OCI-LY1 (cell line): ENCODE results near the gene INPP5A.
"Not testable (repeated sequence)": the region's sequence is repeated elsewhere in the genome, so short reads cannot be mapped to it uniquely, and the experiment has no call there.

Source experiments
- H2AFZ ChIP-seq: fragments of 200-600 bp; sonication (generic), shearing (Covaris generic); 2 replicates; pipeline ENCODE4 v1.6.0; 2014; ENCODE audit warnings: antibody characterized with exemption, mild to moderate bottlenecking, low read length
- H3F3A ChIP-seq: fragments of 200-600 bp; sonication (generic), shearing (Covaris generic); 2 replicates; pipeline ENCODE4 v1.6.0; 2014; ENCODE audit warnings: mild to moderate bottlenecking, antibody characterized with exemption, low read length, moderate library complexity; ENCODE audit not compliant: insufficient read depth
- H3K27ac ChIP-seq: fragments of 200-600 bp; sonication (generic); 2 replicates; pipeline ENCODE4 v1.5.1; 2014; ENCODE audit warnings: low read length, mixed run types, mild to moderate bottlenecking, low read depth; ENCODE audit not compliant: poor library complexity, severe bottlenecking
- H3K27me3 ChIP-seq: fragments of 200-600 bp; sonication (generic); 2 replicates; pipeline ENCODE4 v1.6.0; 2014; ENCODE audit warnings: antibody characterized with exemption, mild to moderate bottlenecking, low read length, moderate library complexity; ENCODE audit not compliant: insufficient read depth
- H3K36me3 ChIP-seq: fragments of 200-600 bp; sonication (generic); 2 replicates; pipeline ENCODE4 v1.6.1; 2014; ENCODE audit warnings: mild to moderate bottlenecking, antibody characterized with exemption, low read length, moderate library complexity, mixed read lengths; ENCODE audit not compliant: insufficient read depth
- H3K4me1 ChIP-seq: fragments of 200-600 bp; sonication (generic); 2 replicates; pipeline ENCODE4 v1.5.1; 2014; ENCODE audit warnings: mild to moderate bottlenecking, low read length, moderate library complexity; ENCODE audit not compliant: insufficient read depth, severe bottlenecking
- H3K4me2 ChIP-seq: fragments of 200-600 bp; sonication (generic), shearing (Covaris generic); 2 replicates; pipeline ENCODE4 v1.6.1; 2014; ENCODE audit warnings: low read length
- H3K4me3 ChIP-seq: fragments of 200-600 bp; sonication (generic); 2 replicates; pipeline ENCODE4 v1.5.1; 2014; ENCODE audit warnings: low read length, low read depth, mild to moderate bottlenecking, mixed read lengths; ENCODE audit not compliant: poor library complexity, severe bottlenecking
- H3K79me2 ChIP-seq: fragments of 200-600 bp; shearing (Covaris generic); 2 replicates; pipeline ENCODE4 v1.6.1; 2016; ENCODE audit warnings: mixed run types, low read length, mixed read lengths; ENCODE audit not compliant: insufficient read depth
- H3K9ac ChIP-seq: fragments of 200-600 bp; sonication (generic), shearing (Covaris generic); 2 replicates; pipeline ENCODE4 v1.6.1; 2014; ENCODE audit warnings: mild to moderate bottlenecking, low read length, mixed read lengths
- H3K9me2 ChIP-seq: fragments of 200-600 bp; sonication (generic), shearing (Covaris generic); 2 replicates; pipeline ENCODE4 v1.6.1; 2014; ENCODE audit warnings: low read depth, mild to moderate bottlenecking, low read length, mixed read lengths
- H3K9me3 ChIP-seq: fragments of 200-600 bp; shearing (Covaris generic); 2 replicates; pipeline ENCODE4 v1.6.1; 2014; ENCODE audit warnings: low read length, mixed read lengths
- H4K20me1 ChIP-seq: fragments of 200-600 bp; sonication (generic), shearing (Covaris generic); 2 replicates; pipeline ENCODE4 v1.6.0; 2016; ENCODE audit warnings: mild to moderate bottlenecking, low read length; ENCODE audit not compliant: insufficient read depth
- CTCF ChIP-seq: fragments of 200-600 bp; sonication (generic), shearing (Covaris generic); IDR thresholded peaks from 2 replicates; pipeline ENCODE4 v1.5.1; 2017; ENCODE audit warnings: mild to moderate bottlenecking, antibody characterized with exemption, low read length, moderate library complexity, mixed read lengths
- EZH2 ChIP-seq: fragments of 200-600 bp; sonication (generic), shearing (Covaris generic); IDR thresholded peaks from 2 replicates; pipeline ENCODE4 v1.8.0; 2017; ENCODE audit warnings: borderline replicate concordance, mixed run types, mild to moderate bottlenecking, antibody characterized with exemption, low read length, moderate library complexity, mixed read lengths

INPP5A gene

GRCh38 chr10:132793213-132793612 lies 255.6 kb downstream of the INPP5A start:
- no peaks in the 10 kb centered on the region for H3K9me3 ChIP-seq
- H3K9me2 ChIP-seq: no peaks in the 10 kb centered on the region
- H3K79me2 ChIP-seq: no peaks in the 10 kb centered on the region
- no peaks in the 10 kb centered on the region for H3F3A ChIP-seq
- no peak overlapping the region for H3K9ac ChIP-seq
- TF ChIP-seq CTCF (no peak), EZH2 (no peak)
- no peak overlapping the region for H3K27ac ChIP-seq
- no peaks in the 10 kb centered on the region for H3K27me3 ChIP-seq
- H3K4me1 ChIP-seq: no peaks in the 10 kb centered on the region
- H4K20me1 ChIP-seq: no peaks in the 10 kb centered on the region
- no peak overlapping the region for H2AFZ ChIP-seq
- no peak overlapping the region for H3K4me2 ChIP-seq
- H3K36me3 ChIP-seq: no peaks in the 10 kb centered on the region
- no peak overlapping the region for H3K4me3 ChIP-seq

DNA sequence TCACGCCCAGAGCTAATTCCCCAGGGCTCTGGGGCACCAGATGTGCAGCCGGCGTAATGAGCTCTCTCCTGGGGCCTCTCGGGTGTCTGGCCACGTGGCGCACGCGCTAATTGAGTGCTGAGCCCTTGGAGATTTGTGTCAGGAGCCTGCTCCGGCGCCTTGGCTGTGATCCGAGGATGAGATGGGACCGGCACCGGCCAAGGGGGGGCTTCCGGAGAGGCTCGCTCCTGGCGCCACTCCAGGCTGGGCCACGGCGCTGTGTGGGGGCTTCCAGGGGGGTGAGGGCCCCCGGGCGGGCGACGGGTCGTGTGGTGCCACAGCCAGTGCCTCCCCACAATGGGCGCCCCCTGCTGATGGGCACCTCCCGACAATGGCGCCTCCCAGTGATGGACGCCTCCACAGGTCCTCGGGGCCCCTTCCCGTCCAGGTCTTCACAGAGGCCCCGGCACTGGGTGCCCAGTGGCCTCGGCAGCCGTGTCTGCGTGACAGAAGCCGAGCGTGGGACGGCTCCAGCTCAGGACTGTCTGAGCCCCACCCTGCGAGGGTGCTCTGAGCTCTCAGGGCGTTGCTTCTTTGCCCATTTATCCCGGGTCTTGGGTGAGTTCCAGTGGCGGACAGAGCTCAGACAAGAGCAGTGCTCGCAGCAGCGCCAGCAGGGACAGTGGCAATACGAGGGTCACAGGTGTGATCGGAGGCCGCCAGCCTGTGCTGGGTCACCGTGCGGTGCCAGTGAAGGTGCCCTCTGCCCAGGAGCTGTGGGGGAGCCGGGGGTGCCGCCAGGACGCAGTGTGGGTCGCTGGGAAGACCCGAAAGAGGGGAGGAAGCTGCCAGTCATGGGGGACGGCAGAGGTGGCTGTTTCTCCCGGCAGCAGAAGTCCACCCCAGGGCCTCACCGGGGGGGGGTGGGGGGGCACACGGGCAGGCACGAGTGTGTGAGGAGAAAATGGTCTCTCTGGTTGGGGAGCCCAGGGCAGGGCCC lies 256.6 kb downstream of the INPP5A start:
- no peaks in the 10 kb centered on the region for H3K27me3 ChIP-seq
- no peaks in the 10 kb centered on the region for H3K36me3 ChIP-seq

DNA sequence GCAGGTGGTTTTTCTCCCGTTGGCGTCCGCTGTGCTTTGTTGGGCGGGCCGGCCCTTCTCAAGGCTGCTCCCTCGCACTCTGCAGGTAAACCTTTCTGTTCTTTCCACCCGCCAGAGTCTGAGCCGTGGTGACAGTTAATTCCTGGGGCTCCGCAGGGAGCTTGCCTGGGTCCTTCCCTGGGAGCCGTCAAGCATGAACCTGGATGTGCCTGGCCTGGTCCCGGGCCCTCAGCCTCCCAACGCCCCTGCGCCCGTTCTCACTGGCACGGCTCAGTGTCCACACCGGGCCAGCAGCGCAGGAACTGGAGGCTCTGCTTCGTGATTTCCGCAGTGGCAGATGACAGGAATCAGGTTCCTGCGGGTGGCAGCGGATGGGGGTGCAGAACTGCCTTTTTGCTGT lies 259.3 kb downstream of the INPP5A start:
- TF ChIP-seq EZH2 (no peak), CTCF (no peak)
- Histone ChIP-seq H3K36me3 (no peaks in the 10 kb centered on the region), H2AFZ (no peak overlapping the region), H3K4me1 (no peaks in the 10 kb centered on the region), H3K9me3 (no peaks in the 10 kb centered on the region), H3F3A (no peaks in the 10 kb centered on the region), H4K20me1 (no peaks in the 10 kb centered on the region), H3K4me2 (no peak overlapping the region), H3K9ac (no peak overlapping the region), H3K27me3 (no peaks in the 10 kb centered on the region), H3K79me2 (no peaks in the 10 kb centered on the region), H3K9me2 (no peaks in the 10 kb centered on the region), H3K27ac (no peak overlapping the region), H3K4me3 (no peak overlapping the region)

More for the DNA sequence above, 256.6 kb downstream of the INPP5A start:
- Histone ChIP-seq H3K4me2 (no peak overlapping the region), H3K9ac (no peak overlapping the region), H3F3A (no peaks in the 10 kb centered on the region), H3K27ac (no peak overlapping the region), H3K4me1 (no peaks in the 10 kb centered on the region), H4K20me1 (no peaks in the 10 kb centered on the region), H3K9me3 (no peaks in the 10 kb centered on the region), H2AFZ (no peak overlapping the region), H3K79me2 (no peaks in the 10 kb centered on the region), H3K4me3 (no peak overlapping the region), H3K9me2 (no peaks in the 10 kb centered on the region)
- TF ChIP-seq EZH2 (no peak), CTCF (no peak)

DNA sequence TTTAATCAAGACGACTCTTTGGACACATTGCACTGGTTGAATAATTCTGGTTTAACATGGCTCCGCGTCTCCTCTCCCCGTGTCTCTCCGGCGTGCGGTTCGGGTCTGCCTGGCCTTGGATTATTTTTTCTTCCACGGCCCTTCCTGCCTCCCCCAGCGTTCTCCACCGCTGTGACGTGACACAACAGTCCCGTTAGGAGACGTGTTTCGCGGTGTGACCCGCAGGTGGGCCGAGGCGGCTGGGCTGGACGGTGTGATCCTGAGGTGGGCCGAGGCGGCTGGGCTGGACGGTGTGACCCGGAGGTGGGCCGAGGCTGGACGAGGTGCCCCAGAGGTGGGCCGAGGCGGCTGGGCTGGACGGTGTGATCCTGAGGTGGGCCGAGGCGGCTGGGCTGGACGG lies 260.4 kb downstream of the INPP5A start:
- H3K27me3 ChIP-seq, H3K9ac ChIP-seq, H2AFZ ChIP-seq, H3F3A ChIP-seq, H3K4me1 ChIP-seq, H3K9me2 ChIP-seq, H3K36me3 ChIP-seq, H3K79me2 ChIP-seq, H3K4me2 ChIP-seq, H3K4me3 ChIP-seq, H3K27ac ChIP-seq, H3K9me3 ChIP-seq, H4K20me1 ChIP-seq: not testable (repeated sequence)
